HuH-7 (cell line): Measurements from ENCODE around the gene ABCB8.

Experiments
- DNase-seq: peaks from one replicate; pipeline ENCODE4 v3.0.0; 2011; ENCODE audit warnings: low spot score

ABCB8 gene

DNA sequence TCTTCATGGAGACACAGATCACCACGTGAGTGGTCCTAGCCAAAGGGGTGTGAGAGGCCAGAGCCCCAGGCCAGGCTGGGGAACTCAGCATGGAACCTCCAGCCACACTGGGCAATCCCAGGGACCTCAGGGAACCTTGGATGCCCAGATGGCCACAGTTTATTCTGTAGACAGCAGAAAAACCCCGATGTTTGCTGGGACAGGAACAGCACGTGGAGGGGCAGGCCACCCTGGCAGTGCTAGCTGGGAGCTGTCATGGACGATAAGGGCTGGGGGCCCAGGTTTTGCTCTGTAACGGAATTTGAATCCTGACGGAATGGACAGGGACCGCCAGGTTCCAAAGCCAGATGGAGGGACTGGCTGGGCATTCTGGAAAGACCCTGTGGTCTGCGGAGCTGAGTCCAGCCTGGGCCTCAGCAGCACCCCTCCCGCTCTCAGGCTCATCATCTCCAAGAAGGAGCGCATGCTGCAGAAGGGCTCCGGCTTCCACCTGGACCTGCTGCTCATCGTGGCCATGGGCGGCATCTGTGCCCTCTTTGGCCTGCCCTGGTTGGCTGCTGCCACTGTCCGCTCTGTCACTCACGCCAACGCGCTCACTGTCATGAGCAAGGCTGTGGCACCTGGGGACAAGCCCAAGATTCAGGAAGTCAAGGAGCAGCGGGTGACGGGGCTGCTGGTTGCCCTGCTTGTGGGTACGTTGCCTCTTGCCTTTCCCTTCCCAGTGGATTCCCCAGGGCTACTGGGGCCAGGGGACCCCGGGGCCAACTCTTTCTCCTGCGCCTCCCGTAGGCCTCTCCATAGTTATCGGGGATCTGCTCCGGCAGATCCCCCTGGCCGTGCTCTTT lies 46.8 kb downstream of the ABCB8 start:
- no peak for DNase-seq

- no peak for DNase-seq
Measured at GRCh38 chr7:151075662-151075971, 47.4 kb downstream of the ABCB8 start.

- DNase-seq, result no peak
Measured at GRCh38 chr7:151075978-151076426, 47.8 kb downstream of the ABCB8 start.

GRCh38 chr7:151076863-151077704 lies 48.8 kb downstream of the ABCB8 start:
- peak; percentile 73 for DNase-seq

- DNase-seq, result no peak
Measured at GRCh38 chr7:151077705-151078232, 49.5 kb downstream of the ABCB8 start.

DNA sequence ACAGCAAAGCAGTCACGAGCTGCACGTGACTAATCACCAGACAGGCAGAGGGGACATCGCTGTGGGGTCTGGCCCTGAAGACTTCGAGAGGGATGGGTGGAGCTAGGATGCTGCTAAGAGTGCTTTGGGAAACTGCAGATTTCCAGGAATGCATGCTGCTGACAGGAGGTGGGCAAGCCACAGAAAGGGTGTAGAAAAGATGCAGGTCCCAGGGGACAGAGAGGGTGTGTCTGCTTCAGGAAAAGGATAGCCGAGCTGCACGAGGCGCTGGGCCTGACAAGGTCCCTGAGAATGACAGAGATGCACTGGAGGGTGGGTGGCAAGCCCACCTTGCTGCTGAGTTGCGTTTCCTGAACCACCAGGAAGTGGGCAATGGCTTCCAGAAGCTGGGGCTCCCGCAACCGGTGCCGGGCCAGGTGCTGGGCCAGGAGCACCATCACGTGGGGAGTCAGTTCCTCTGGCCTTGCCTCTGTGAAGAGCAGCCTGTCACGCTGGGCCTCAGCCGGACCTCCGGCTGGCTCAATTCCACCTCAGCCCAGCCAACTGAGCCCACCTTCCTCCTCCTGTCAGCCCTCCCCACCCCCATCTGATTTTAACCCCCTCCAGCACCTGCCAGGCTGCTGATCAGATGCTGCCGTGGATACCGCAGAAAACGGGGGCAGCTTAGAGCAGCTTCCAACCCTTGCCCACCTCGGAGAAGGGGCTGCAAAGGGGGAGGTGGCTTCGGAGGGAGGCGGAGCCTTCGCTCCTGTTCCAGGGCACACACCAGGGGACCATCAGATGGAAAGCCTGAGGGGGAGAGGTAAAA lies 50.2 kb downstream of the ABCB8 start:
- no peak for DNase-seq

- DNase-seq, result no peak
Measured at GRCh38 chr7:151079199-151079910, 51.1 kb downstream of the ABCB8 start.

DNA sequence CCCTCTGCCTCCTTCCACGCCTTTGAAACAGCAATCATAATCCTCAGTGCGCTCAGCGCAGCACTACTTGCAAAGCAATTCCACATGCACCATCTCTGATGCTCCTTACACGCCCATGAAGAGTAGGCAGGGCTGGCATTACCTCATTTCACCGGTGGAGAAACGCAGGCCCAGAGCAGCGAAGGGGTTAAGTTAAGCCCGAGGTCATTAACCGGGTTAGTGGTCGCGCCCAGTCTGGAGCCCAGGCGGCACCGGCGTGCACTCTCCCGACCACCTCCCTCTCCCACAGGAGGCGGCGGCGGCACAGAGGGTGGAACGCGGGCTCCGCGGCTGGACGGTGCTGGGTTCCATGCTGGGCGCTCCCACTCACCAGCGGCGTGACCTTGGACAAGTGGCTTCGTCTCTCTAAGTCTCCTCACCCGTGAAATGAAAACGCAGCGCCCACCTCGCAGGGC lies 51.8 kb downstream of the ABCB8 start:
- DNase-seq, result peak; percentile 52

- DNase-seq, result peak; percentile 98
Measured at GRCh38 chr7:151080522-151081169, 52.4 kb downstream of the ABCB8 start, which contains the start of gene FASTK. Gene FASTK, minus strand, starts transcription at chr7:151080809. Its CDS starts 43 bp downstream, at chr7:151080766.

DNA sequence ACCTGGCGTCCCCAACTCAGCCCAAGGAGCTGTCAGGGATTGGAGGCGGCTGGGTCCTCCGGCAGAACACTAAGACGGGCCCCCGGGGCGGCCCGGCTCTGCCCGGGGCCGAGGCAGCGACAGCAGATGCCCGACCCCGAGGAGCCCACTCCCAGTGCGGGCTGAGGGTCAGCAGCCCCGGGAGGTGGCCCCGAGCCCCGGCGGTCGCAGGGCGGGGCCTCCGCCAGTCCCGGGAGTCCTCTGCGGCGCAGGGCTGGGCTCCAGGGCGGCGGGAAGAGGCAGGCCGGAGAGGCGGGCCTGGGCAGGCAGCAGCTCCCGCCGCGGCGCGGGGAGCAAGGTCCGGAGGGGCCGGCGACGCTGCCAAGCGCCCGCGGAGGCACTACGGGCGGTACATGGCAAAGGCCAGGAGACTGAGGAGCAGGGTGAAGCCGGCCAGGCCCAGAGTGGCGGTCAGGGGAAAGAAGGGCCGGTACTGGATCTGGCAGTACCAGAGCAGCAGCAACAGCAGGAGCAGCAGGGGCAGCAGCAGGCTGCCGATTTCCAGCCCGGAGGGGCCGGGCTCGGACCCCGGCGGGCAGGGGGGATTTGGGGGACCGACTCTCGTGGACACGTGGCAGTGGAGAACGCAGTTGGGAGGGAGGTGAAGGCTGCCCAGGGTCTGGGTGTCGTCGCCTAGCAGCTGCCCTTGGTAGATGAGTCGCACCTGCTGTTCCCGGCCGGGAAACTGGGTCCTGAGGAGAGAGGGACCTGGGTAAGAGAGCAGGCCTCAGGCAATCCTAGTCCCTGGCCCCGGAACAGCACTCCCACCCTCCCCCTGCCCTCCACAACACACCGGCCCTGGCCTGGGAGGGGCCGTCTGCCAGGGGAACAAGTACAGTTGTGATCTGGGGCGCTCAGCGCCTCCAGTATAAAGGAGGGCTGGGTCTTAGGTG lies 53.2 kb downstream of the ABCB8 start:
- no peak for DNase-seq

- no peak for DNase-seq
Measured at GRCh38 chr7:151082141-151083070, 54.2 kb downstream of the ABCB8 start.

- peak; percentile 85 for DNase-seq
Measured at GRCh38 chr7:151083071-151083823, 55.0 kb downstream of the ABCB8 start, which contains the start of gene TMUB1. Gene TMUB1, minus strand, starts transcription at chr7:151083493. Its CDS starts 930 bp downstream, at chr7:151082563.

GRCh38 chr7:151083824-151084160 lies 55.5 kb downstream of the ABCB8 start:
- DNase-seq, result no peak

- no peak for DNase-seq
Measured at GRCh38 chr7:151085329-151085690, 57.1 kb downstream of the ABCB8 start.

DNA sequence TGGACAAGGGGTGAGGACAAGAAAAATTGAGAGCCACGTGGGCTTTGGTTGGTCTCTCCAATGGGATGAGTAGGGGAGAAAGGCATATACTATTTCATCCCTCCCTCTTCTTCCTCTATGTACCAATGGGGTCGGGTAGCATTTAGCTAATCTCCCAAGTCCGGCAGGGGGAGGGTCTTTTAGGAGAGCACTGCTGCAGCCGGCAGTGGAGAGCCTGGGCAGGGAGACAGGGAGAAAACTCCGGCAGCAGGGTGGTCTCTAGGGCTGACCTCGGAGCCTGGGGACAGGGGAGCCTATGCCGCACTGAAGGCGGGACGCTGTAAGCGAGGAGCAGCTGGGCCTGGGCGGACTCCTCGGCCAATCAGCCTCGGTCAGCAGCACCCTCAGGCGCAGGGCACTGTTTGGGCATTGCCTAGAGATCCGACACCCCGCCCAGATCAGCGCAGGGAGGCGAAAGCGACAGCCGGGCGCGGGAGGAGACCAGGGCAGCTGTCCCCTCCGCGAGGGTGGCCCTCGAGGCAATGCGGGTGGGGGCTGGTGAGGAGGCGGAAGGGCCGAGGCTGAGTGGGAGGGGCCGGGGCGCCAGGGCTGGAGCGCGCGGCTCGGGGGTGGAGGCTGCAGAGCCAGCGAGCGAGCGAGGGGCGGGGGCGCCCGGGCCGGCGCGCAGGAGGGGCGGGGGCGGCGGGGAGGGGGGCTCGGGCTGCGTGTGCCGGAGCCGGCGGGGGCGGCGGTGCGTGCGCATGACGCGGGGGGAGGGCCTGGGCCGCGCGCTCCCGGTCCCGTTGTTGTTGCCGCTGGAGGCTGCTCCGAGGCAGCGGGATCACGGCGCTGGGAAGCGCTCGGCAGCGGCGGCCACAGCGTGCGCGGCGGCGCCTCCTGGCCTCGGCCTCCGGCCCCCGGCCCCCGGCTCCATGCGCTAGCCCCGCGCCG lies 57.7 kb downstream of the ABCB8 start, which contains the start of gene AGAP3:
AGAP3 (plus strand) TSS at position 785 of the 930 bp plus-strand sequence. CDS start 267 bp downstream, outside the sequence.
- DNase-seq, result peak; percentile 96

DNA sequence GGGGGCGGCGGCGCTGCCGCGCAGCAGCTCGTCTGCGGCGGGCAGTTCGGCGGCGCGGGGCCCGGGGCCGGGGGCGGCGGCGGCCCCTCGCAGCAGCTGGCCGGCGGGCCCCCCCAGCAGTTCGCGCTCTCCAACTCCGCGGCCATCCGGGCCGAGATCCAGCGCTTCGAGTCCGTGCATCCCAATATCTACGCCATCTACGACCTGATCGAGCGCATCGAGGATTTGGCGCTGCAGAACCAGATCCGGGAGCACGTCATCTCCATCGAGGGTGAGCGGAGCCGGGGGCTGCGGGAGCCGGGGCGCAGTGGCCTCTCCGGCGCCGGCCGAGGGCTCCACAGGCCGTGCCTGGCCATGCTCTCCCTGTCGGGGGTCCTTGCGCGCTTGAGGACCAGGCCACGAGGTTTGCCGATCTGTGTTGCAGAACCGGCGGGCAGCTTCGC lies 58.6 kb downstream of the ABCB8 start:
- no peak for DNase-seq
